Duodenal mucosa (tissue), 2 donors: ENCODE results near the gene MOB3C.

Experiments
- H3K27ac ChIP-seq: one replicate; pipeline ENCODE4 v1.7.0; 2013; ENCODE audit warnings: low read depth, low read length
- H3K27me3 ChIP-seq, 2 donors: one replicate each; pipeline ENCODE4 v1.7.0; 2013; ENCODE audit warnings: low read length in 2 of 2, control low read depth in 1 of 2; ENCODE audit not compliant: insufficient read depth in 2 of 2, control insufficient read depth in 1 of 2
- H3K36me3 ChIP-seq, 2 donors: one replicate each; pipeline ENCODE4 v1.7.0; 2013; ENCODE audit warnings: low read length in 2 of 2, control low read depth in 1 of 2; ENCODE audit not compliant: insufficient read depth in 2 of 2, control insufficient read depth in 1 of 2
- H3K4me1 ChIP-seq, 2 donors: one replicate each; pipeline ENCODE4 v1.7.0; 2013; ENCODE audit warnings: low read length in 2 of 2, control low read depth in 1 of 2; ENCODE audit not compliant: insufficient read depth in 2 of 2, control insufficient read depth in 1 of 2
- H3K4me3 ChIP-seq, 2 donors: one replicate each; pipeline ENCODE4 v1.7.0; 2013; ENCODE audit warnings: low read length in 2 of 2, low read depth in 1 of 2
- H3K9ac ChIP-seq, 2 donors: one replicate each; pipeline ENCODE4 v1.7.0; 2013; ENCODE audit warnings: low read length in 2 of 2, low read depth in 1 of 2
- H3K9me3 ChIP-seq, 2 donors: one replicate each; pipeline ENCODE4 v1.7.0; 2013; ENCODE audit warnings: low read length in 2 of 2, control low read depth in 1 of 2; ENCODE audit not compliant: control insufficient read depth in 1 of 2

Gene MOB3C

DNA sequence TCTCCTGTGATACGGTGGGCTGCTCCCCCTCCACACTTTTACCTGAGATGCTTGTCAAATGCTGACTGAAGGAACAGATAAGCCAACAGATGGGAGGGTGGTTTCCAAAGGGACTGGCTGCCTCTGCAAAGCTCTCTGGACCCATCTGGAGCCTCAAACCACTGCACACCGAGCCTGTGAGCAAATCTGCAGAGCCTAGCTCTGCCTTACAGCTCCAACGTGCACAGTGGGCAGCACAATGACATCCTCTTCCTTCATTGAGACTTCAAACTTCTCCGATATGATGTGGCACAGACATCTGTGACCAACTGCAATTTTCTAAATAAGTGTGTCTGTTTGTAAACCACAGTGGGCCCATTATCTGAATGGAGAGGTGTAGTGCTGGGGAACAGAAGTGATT, 38.9 kb downstream of the MOB3C start:
- H3K36me3 ChIP-seq = peaks cover 34 to 82% of the 10 kb centered on the region in 2 donors

DNA sequence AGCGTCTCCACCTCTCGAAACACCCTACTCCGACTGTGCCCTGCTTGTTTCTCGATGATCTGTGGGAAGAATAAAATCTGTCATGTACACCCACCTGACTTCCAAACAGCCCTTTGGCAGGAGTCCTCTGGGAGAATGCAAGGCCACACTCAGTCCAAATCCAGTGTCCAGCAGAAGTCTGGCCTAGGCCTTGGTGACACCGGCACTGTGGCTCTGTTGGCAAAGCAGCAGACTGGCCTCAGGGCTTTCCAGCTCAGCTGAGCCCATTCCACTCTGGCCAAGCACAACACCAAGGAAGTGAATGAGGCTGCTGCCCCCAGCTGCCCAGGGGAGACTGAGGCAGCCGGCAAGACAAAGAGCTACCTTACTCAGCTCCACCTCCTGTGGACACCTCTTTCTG, 40.0 kb downstream of the MOB3C start:
- Histone ChIP-seq H3K27me3 (no peaks in the 10 kb centered on the region), H3K4me1 (peaks cover 0 to 3% of the 10 kb centered on the region in 2 donors), H3K9ac (no peak overlapping the region), H3K4me3 (no peak overlapping the region), H3K9me3 (no peaks in the 10 kb centered on the region), H3K27ac (no peak overlapping the region), H3K36me3 (peaks cover 27 to 77% of the 10 kb centered on the region in 2 donors)

More for the DNA sequence above, 38.9 kb downstream of the MOB3C start:
- H3K4me3 ChIP-seq = no peak overlapping the region
- H3K27ac ChIP-seq = no peak overlapping the region
- peaks cover 1 to 9% of the 10 kb centered on the region in 2 donors for H3K4me1 ChIP-seq
- no peaks in the 10 kb centered on the region for H3K9me3 ChIP-seq
- no peaks in the 10 kb centered on the region for H3K27me3 ChIP-seq
- H3K9ac ChIP-seq = no peak overlapping the region

DNA sequence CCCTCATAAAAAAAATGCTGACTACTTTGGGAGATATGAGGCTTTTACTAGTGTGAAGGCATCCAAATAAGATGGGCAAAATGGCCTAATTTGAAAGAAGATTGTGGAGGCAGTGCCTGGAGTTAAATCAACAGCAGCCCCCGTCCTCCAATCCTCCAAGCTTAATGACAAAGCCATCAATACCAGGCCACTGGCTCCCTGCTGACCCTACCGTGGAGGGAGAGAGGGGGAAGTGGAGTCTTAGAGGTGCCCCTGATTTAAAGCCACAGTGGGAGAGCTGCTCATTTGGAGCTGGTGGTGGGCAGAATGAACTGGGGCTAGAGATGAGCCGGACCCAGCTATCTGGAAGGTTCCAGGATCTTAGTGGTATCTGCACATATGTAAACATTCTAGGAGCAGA, 40.8 kb downstream of the MOB3C start:
- Histone ChIP-seq H3K9ac (no peak overlapping the region), H3K36me3 (peaks cover 27 to 74% of the 10 kb centered on the region in 2 donors), H3K9me3 (no peaks in the 10 kb centered on the region), H3K4me3 (no peak overlapping the region), H3K4me1 (peaks cover 0 to 3% of the 10 kb centered on the region in 2 donors), H3K27ac (no peak overlapping the region), H3K27me3 (no peaks in the 10 kb centered on the region)

DNA sequence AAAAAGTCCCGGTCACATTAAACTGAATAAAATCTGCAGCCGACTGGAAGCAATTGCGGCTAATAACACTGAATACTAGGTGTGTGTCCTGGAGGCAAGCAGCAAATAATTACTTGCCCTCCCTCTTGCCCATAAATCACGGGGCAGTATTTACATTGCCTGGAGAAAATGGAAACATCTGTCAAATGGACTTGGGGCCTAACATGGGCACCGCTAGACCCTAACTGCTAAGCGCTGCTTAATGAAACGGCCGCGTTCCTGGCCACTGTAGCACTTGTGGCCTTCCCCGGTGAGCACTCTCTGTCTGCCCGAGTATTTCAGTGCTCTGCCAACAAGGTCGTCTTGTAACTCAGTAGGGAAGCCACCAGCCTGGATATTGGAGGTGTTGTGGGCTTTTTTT, 41.3 kb downstream of the MOB3C start:
- H3K36me3 ChIP-seq = peaks cover 23 to 74% of the 10 kb centered on the region in 2 donors
- H3K4me3 ChIP-seq = no peak overlapping the region
- no peak overlapping the region for H3K27ac ChIP-seq
- H3K9ac ChIP-seq = no peak overlapping the region
- H3K9me3 ChIP-seq = no peaks in the 10 kb centered on the region
- H3K27me3 ChIP-seq = no peaks in the 10 kb centered on the region
- H3K4me1 ChIP-seq = no peaks in the 10 kb centered on the region

DNA sequence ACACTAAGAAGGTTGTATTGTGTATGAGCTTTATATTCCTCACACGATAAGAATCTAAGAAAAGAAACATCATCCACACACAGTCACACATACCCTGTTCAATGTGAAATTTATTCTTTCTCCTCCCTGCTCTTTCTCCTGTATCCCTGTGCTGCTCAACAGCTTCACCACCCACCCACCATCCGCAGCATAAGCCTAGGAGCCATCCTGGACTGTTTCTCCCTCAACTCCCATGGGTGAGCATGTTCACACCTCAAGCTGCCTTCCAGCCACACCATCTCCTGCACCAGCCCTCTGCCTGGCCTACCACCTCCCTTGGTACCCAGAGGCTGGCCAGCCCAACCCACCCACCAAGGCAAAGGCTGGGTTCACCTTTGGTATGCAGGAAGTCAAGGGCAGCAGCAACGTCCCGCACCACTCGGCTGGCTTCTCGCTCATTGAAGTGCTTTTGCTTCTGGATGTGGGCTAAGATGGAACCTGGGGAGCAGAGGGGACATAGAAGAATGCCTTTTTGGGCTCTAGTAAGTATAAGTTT, 44.9 kb downstream of the MOB3C start:
- Histone ChIP-seq H3K36me3 (peaks cover 13 to 69% of the 10 kb centered on the region in 2 donors), H3K27me3 (no peaks in the 10 kb centered on the region), H3K4me3 (no peak overlapping the region), H3K27ac (no peak overlapping the region), H3K9ac (no peak overlapping the region), H3K9me3 (no peaks in the 10 kb centered on the region), H3K4me1 (no peaks in the 10 kb centered on the region)

DNA sequence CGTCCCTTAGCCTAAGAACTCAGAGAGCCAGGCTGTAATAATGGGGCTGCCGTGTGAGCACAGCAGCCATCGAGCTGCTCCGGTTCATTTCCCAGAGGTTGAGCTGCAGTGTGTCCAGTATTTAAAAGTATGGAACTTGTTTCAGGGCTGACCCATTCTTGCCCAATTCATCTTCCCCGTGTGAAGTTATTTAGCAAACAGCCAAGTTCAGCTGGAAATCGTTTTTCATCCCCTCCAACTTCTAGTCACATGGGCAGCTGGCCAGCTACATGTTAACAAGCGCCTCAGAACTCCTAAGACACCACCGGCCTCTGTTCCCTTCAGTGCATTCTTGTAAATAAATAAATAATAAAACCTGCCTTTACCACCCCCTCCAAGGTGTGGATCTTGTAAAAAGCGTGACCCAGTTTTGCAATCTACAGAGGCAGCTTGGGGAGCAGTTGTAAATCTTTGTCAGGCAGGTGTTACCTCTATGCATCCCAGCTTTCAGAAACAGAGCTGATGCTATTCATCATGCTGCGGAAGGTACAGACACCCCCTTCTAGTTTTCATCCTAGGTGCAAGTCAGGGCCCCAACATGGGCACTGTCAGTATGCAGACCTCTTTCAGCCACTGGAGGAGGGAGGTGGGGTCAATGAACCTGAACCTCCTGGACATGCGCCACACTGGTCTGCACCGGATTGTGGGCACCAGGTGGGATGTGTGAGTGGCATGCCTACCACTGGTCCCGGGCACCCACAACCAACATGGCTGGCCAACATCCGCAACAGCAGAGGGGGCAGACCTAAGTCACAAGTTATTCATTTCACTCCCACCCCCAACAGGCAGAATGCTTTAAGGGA, 46.5 kb downstream of the MOB3C start:
- H3K4me1 ChIP-seq = no peaks in the 10 kb centered on the region
- no peak overlapping the region for H3K9ac ChIP-seq
- no peak overlapping the region for H3K27ac ChIP-seq
- no peak overlapping the region for H3K4me3 ChIP-seq
- H3K36me3 ChIP-seq = peaks cover 6 to 60% of the 10 kb centered on the region in 2 donors
- no peaks in the 10 kb centered on the region for H3K27me3 ChIP-seq
- no peaks in the 10 kb centered on the region for H3K9me3 ChIP-seq

DNA sequence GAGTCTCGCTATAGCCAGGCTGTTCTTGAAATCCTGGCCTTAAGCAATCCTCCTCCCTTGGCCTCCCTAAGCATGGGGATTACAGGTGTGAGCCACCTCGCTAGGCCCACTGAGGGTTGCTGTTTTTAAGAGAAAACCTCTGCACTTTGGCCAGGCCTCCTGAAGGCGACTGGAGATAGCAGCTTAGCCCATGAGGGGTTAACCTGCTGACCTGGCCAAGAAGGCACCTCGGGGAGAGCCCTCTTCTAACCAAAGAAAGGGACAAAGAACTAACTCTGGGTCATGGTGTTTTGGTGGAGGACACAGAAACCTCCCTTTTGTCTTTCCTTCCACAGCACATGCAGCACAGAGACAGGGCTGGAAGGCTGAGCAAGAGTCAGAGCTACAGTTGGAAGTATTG, 47.5 kb downstream of the MOB3C start:
- Histone ChIP-seq H3K9me3 (no peaks in the 10 kb centered on the region), H3K36me3 (peaks cover 11 to 58% of the 10 kb centered on the region in 2 donors), H3K4me1 (no peaks in the 10 kb centered on the region), H3K4me3 (no peak overlapping the region), H3K27ac (no peak overlapping the region), H3K27me3 (no peaks in the 10 kb centered on the region), H3K9ac (no peak overlapping the region)

DNA sequence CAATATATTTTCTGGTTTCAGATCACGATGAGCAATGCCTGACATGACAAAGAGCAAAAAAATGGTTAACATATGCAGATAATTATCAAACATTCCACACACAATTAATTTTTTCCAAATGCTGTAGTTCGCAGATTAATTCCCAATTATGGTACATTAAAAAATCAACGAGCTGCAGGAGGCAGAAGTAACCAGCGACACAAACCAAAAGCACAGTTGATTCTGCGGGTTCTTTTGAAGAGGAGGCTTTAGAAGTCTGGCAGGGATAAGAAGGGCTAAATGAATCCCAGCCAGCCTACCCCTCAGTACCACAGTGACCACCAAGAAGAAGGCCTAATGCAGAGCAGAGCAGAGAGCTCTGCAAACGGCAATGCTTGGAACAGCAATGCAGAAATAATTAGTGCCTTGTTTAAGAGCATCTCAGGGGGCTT, 48.1 kb downstream of the MOB3C start:
- Histone ChIP-seq H3K9ac (no peak overlapping the region), H3K36me3 (peaks cover 11 to 57% of the 10 kb centered on the region in 2 donors), H3K27ac (no peak overlapping the region)

DNA sequence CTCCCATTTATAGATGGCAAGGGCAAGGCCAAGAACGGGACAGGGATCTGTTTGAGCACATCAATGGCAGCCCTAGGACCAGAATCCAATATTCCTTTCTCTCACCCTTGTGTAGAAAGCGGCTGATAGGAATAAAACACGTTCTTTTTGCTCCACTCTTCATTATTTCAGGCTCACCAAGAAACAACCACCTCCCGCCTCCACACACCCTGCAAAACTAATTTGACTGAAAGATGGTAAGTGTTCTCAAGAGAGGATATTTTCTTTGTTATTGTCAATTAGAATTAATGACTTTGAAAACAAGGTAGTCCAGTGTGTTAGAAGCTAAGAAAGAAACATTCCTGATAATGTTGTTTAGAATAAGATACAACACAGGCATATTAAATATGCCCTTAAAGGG, 53.3 kb downstream of the MOB3C start:
- H3K27me3 ChIP-seq = no peaks in the 10 kb centered on the region
- H3K9ac ChIP-seq = no peak overlapping the region
- no peaks in the 10 kb centered on the region for H3K9me3 ChIP-seq
- peaks cover 28 to 77% of the 10 kb centered on the region in 2 donors for H3K36me3 ChIP-seq
- no peaks in the 10 kb centered on the region for H3K4me1 ChIP-seq
- H3K4me3 ChIP-seq = no peak overlapping the region
- H3K27ac ChIP-seq = no peak overlapping the region

More for the DNA sequence above, 48.1 kb downstream of the MOB3C start:
- no peak overlapping the region for H3K4me3 ChIP-seq
- H3K9me3 ChIP-seq = no peaks in the 10 kb centered on the region
- no peaks in the 10 kb centered on the region for H3K27me3 ChIP-seq
- H3K4me1 ChIP-seq = no peaks in the 10 kb centered on the region

DNA sequence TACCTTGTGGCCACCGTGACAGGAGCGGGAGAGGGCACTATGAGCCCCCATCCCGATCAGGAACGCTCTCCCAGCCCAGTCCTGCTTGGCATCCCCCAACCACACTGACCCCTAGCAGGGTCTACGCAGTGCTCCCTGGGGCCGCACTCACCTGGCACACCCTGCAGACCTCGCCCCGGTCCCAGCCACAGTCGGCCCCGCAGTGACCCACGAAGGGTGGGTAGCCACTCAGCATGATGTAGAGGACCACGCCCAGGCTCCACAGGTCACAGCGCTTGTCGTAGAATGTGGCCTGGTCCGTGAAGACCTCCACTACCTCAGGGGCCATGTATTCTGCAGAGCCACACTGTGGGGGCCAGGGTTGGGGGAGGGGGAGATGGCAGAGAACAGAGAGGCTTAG, 54.1 kb downstream of the MOB3C start:
- no peak overlapping the region for H3K27ac ChIP-seq
- H3K36me3 ChIP-seq = peaks cover 28 to 76% of the 10 kb centered on the region in 2 donors
- H3K9me3 ChIP-seq = no peaks in the 10 kb centered on the region
- H3K4me3 ChIP-seq = no peak overlapping the region
- H3K9ac ChIP-seq = no peak overlapping the region
- H3K4me1 ChIP-seq = no peaks in the 10 kb centered on the region
- H3K27me3 ChIP-seq = no peaks in the 10 kb centered on the region
